Fibroblast of skin of back (primary cell): ENCODE results near the gene NASP.

Experiments used
- DNase-seq: peaks from one replicate; pipeline ENCODE4 v3.0.0-alpha.2; 2013

NASP gene

GRCh38 chr1:45620588-45621500 is 37.0 kb downstream of the NASP start:
- no peak for DNase-seq

GRCh38 chr1:45621501-45621836 is 37.6 kb downstream of the NASP start:
- no peak for DNase-seq

GRCh38 chr1:45621895-45622523 is 38.2 kb downstream of the NASP start:
- no peak for DNase-seq

GRCh38 chr1:45622524-45623394 is 38.9 kb downstream of the NASP start:
- DNase-seq = no peak

GRCh38 chr1:45623972-45624371 is 40.1 kb downstream of the NASP start, which contains the start of gene CCDC17:
TSS of gene CCDC17 (minus strand) at chr1:45624054. CDS start at chr1:45623909, 145 bp downstream.
- no peak for DNase-seq

GRCh38 chr1:45629035-45629434 is 45.2 kb downstream of the NASP start:
- no peak for DNase-seq

- DNase-seq = no peak
Measured at GRCh38 chr1:45630429-45630828, 46.6 kb downstream of the NASP start.

- no peak for DNase-seq
Measured at GRCh38 chr1:45635211-45635610, 51.4 kb downstream of the NASP start.

GRCh38 chr1:45640293-45640692 is 56.5 kb downstream of the NASP start:
- DNase-seq = no peak

GRCh38 chr1:45643321-45643720 is 59.5 kb downstream of the NASP start:
- DNase-seq = no peak

GRCh38 chr1:45643978-45644377 is 60.1 kb downstream of the NASP start:
- no peak for DNase-seq

GRCh38 chr1:45644661-45645060 is 60.8 kb downstream of the NASP start:
- no peak for DNase-seq

GRCh38 chr1:45647248-45648021 is 63.6 kb downstream of the NASP start:
- DNase-seq = no peak

GRCh38 chr1:45654540-45655280 is 70.9 kb downstream of the NASP start:
- DNase-seq = no peak

GRCh38 chr1:45656573-45657226 is 72.9 kb downstream of the NASP start:
- no peak for DNase-seq

GRCh38 chr1:45658171-45658570 is 74.3 kb downstream of the NASP start:
- no peak for DNase-seq

GRCh38 chr1:45659222-45659621 is 75.4 kb downstream of the NASP start:
- no peak for DNase-seq

- no peak for DNase-seq
Measured at GRCh38 chr1:45660336-45660735, 76.5 kb downstream of the NASP start.

GRCh38 chr1:45666836-45667235 is 83.0 kb downstream of the NASP start:
- no peak for DNase-seq

GRCh38 chr1:45667321-45668111 is 83.7 kb downstream of the NASP start:
- DNase-seq = no peak
